GM12878 (cell line): Measurements from ENCODE around the gene LIN7B. TPM values are rescaled to one million over a fixed set of nuclear protein-coding genes. Genes with fewer than 3 reads are reported as not detected.

Experiments used
- ASH2L ChIP-seq: fragments of 300-600, 200-600 bp; sonication (generic); IDR thresholded peaks from 2 replicates; pipeline ENCODE4 v1.6.1; 2017; ENCODE audit warnings: low read depth, mild to moderate bottlenecking, borderline replicate concordance
- EGR1 ChIP-seq, 2 experiments: IDR thresholded peaks; 1 replicate in 1 of 2; 2 replicates in 1 of 2; pipeline ENCODE4 v1.6.1; 2011 to 2012; ENCODE audit warnings: low read depth in 2 of 2, low read length in 2 of 2, borderline replicate concordance in 1 of 2, mild to moderate bottlenecking in 1 of 2, moderate library complexity in 1 of 2
- FOS ChIP-seq: IDR thresholded peaks from 3 replicates; pipeline ENCODE4 v1.6.1; 2011; ENCODE audit warnings: borderline replicate concordance; ENCODE audit not compliant: insufficient read length; ENCODE audit errors: extremely low read depth
- FOXM1 ChIP-seq: IDR thresholded peaks from 2 replicates; pipeline ENCODE4 v1.6.1; 2012; ENCODE audit warnings: low read depth, mild to moderate bottlenecking, inconsistent platforms, low read length, moderate library complexity
- HCFC1 ChIP-seq: fragments of 150-350 bp; IDR thresholded peaks from 2 replicates; pipeline ENCODE4 v1.6.1; 2014; ENCODE audit warnings: low read length
- IKZF2 ChIP-seq, 2 experiments: fragments of 450-650 bp; IDR thresholded peaks; 2 replicates each; pipeline ENCODE4 v1.6.1; 2017; ENCODE audit warnings: mild to moderate bottlenecking in 2 of 2, moderate library complexity in 2 of 2
- MTA3 ChIP-seq: IDR thresholded peaks from 2 replicates; pipeline ENCODE4 v1.6.1; 2012; ENCODE audit warnings: low read length, inconsistent platforms, borderline replicate concordance
- NFIC ChIP-seq: IDR thresholded peaks from 2 replicates; pipeline ENCODE4 v1.6.1; 2012; ENCODE audit warnings: low read depth, mild to moderate bottlenecking, inconsistent platforms, low read length, moderate library complexity
- POLR2A ChIP-seq: IDR thresholded peaks from 2 replicates; pipeline ENCODE4 v1.6.1; 2011; ENCODE audit warnings: low read depth, mild to moderate bottlenecking, low read length
- POLR2AphosphoS5 ChIP-seq: IDR thresholded peaks from 2 replicates; pipeline ENCODE4 v1.6.1; 2011; ENCODE audit warnings: mild to moderate bottlenecking, low read length, inconsistent platforms
- TARDBP ChIP-seq: IDR thresholded peaks from 2 replicates; pipeline ENCODE4 v1.6.1; 2016; ENCODE audit warnings: borderline replicate concordance
- TCF3 ChIP-seq: IDR thresholded peaks from 2 replicates; pipeline ENCODE4 v1.6.1; 2012; ENCODE audit warnings: low read depth, mild to moderate bottlenecking, low read length, borderline replicate concordance; ENCODE audit not compliant: insufficient read depth
- YY1 ChIP-seq: IDR thresholded peaks from 2 replicates; pipeline ENCODE4 v1.6.1; 2011; ENCODE audit warnings: low read depth, mild to moderate bottlenecking, low read length
- ZNF592 ChIP-seq: fragments of 450-650 bp; IDR thresholded peaks from 2 replicates; pipeline ENCODE4 v1.6.1; 2017; ENCODE audit warnings: mild to moderate bottlenecking, moderate library complexity
- polyA plus RNA-seq, 11 experiments: library from polyadenylated mRNA; depleted of rRNA in 4 of 11; unstranded in 6 of 11; stranded (reverse) in 5 of 11; fragments of >200 nt; fragmentation: Nextera tagmentation in 4 of 11; fragmentation: Illumina TruSeq in 1 of 11; extraction: Ambion mirVana in 4 of 11; extraction: Trizol in 1 of 11; gene quantifications; 1 replicate in 1 of 11; 2 replicates in 10 of 11; pipeline versions ENCODE4 v1.2.1 to v1.2.3, GENCODE V29; 2011 to 2016; ENCODE audit warnings: inconsistent platforms in 2 of 11, missing spikeins in 2 of 11, low read depth in 1 of 11
- total RNA-seq, 4 experiments: library from RNA; depleted of rRNA in 3 of 4; stranded (reverse); fragments of >200 nt in 3 of 4; fragmentation: Illumina TruSeq in 1 of 4; extraction: Trizol in 1 of 4; gene quantifications; 2 replicates each; pipeline versions ENCODE4 v1.2.1 to v1.2.3, GENCODE V29; 2013 to 2021
- TF ChIP-seq, protein P1 (sequence below): fragments of 450-650 bp; IDR thresholded peaks from 2 replicates; pipeline ENCODE4 v1.6.1; 2016; ENCODE audit warnings: mild to moderate bottlenecking
- TF ChIP-seq, protein P2 (sequence below): IDR thresholded peaks from 2 replicates; pipeline ENCODE4 v1.6.1; 2012; ENCODE audit warnings: improper control_type of control experiment, low read depth, low read length; ENCODE audit not compliant: insufficient replicate concordance

Gene LIN7B
- total and polyA plus RNA-seq, 10 of the 15 experiments (the other 5 are each of a cell fraction or from before 2014, with no cell fraction given) = 0.15 to 3.5 (median 1.6) TPM; not detected in 2

GRCh38 chr19:49118565-49119410 lies 4.6 kb downstream of the LIN7B start, which contains the start of gene C19orf73 (continued):
- TF ChIP-seq, protein P1, sequence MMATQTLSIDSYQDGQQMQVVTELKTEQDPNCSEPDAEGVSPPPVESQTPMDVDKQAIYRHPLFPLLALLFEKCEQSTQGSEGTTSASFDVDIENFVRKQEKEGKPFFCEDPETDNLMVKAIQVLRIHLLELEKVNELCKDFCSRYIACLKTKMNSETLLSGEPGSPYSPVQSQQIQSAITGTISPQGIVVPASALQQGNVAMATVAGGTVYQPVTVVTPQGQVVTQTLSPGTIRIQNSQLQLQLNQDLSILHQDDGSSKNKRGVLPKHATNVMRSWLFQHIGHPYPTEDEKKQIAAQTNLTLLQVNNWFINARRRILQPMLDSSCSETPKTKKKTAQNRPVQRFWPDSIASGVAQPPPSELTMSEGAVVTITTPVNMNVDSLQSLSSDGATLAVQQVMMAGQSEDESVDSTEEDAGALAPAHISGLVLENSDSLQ = peak; percentile 97
- peak; percentile 78 for TF ChIP-seq POLR2AphosphoS5
- TF ChIP-seq TCF3 = 0 out of 2 replicates have a peak, but pooled peaks have one; percentile 6
- no peak for TF ChIP-seq FOXM1
- TF ChIP-seq NFIC = no peak
- TF ChIP-seq ZNF592 = no peak
- peak; percentile 78 for TF ChIP-seq POLR2A
- TF ChIP-seq, protein P2, sequence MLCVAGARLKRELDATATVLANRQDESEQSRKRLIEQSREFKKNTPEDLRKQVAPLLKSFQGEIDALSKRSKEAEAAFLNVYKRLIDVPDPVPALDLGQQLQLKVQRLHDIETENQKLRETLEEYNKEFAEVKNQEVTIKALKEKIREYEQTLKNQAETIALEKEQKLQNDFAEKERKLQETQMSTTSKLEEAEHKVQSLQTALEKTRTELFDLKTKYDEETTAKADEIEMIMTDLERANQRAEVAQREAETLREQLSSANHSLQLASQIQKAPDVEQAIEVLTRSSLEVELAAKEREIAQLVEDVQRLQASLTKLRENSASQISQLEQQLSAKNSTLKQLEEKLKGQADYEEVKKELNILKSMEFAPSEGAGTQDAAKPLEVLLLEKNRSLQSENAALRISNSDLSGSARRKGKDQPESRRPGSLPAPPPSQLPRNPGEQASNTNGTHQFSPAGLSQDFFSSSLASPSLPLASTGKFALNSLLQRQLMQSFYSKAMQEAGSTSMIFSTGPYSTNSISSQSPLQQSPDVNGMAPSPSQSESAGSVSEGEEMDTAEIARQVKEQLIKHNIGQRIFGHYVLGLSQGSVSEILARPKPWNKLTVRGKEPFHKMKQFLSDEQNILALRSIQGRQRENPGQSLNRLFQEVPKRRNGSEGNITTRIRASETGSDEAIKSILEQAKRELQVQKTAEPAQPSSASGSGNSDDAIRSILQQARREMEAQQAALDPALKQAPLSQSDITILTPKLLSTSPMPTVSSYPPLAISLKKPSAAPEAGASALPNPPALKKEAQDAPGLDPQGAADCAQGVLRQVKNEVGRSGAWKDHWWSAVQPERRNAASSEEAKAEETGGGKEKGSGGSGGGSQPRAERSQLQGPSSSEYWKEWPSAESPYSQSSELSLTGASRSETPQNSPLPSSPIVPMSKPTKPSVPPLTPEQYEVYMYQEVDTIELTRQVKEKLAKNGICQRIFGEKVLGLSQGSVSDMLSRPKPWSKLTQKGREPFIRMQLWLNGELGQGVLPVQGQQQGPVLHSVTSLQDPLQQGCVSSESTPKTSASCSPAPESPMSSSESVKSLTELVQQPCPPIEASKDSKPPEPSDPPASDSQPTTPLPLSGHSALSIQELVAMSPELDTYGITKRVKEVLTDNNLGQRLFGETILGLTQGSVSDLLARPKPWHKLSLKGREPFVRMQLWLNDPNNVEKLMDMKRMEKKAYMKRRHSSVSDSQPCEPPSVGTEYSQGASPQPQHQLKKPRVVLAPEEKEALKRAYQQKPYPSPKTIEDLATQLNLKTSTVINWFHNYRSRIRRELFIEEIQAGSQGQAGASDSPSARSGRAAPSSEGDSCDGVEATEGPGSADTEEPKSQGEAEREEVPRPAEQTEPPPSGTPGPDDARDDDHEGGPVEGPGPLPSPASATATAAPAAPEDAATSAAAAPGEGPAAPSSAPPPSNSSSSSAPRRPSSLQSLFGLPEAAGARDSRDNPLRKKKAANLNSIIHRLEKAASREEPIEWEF = no peak
- TF ChIP-seq MTA3 = no peak
- TF ChIP-seq EGR1 (IDR thresholded peaks at IDR 0.05; ENCODE audit: borderline replicate concordance in 1 of 2, low read depth in 2 of 2, low read length in 2 of 2) = peak; percentile 57 to 98
- no peak for TF ChIP-seq TARDBP
- TF ChIP-seq HCFC1 = no peak; the same call in 1 of the 2 replicates
- TF ChIP-seq FOS = no peak
- TF ChIP-seq ASH2L = no peak
- peak; percentile 42; the same call in 1 of the 2 replicates for TF ChIP-seq YY1
- TF ChIP-seq IKZF2 (IDR thresholded peaks at IDR 0.05) = peak; percentile 23 to 48; a peak in 3 of 4 replicates
